K562 (cell line): Measurements from ENCODE around the gene PLXNA3. TPM values are rescaled to one million over a fixed set of nuclear protein-coding genes. Genes with fewer than 3 reads are reported as not detected.

ENCODE experiments used
- BRF1 ChIP-seq: IDR thresholded peaks from 3 replicates; pipeline ENCODE4 v1.6.1; 2011; ENCODE audit warnings: borderline replicate concordance, mild to moderate bottlenecking; ENCODE audit not compliant: insufficient read length; ENCODE audit errors: extremely low read depth
- CC2D1A ChIP-seq: fragments of 450-650 bp; IDR thresholded peaks from 2 replicates; pipeline ENCODE4 v1.6.1; 2017; ENCODE audit warnings: mild to moderate bottlenecking
- CEBPB ChIP-seq: fragments of 450-650 bp; IDR thresholded peaks from 2 replicates; pipeline ENCODE4 v1.6.1; 2016; ENCODE audit warnings: missing genetic modification characterization, missing compliant biosample characterization
- DPF2 ChIP-seq: fragments of 450-650 bp; IDR thresholded peaks from 2 replicates; pipeline ENCODE4 v1.6.1; 2016
- E2F3 ChIP-seq: fragments of 250-450 bp; sonication (Bioruptor Pico); IDR thresholded peaks from 2 replicates; pipeline ENCODE4 v1.4.0; 2020; ENCODE audit warnings: mild to moderate bottlenecking
- FOXM1 ChIP-seq, 2 experiments: fragments of 450-650 bp in 1 of 2; sonication (generic) in 1 of 2; formaldehyde crosslinking in 1 of 2; IDR thresholded peaks; 2 replicates each; pipeline versions ENCODE4 v1.6.1 to v1.9.0; 2017 to 2022; ENCODE audit warnings: low read depth in 2 of 2, mild to moderate bottlenecking in 2 of 2, missing genetic modification reagents in 1 of 2, moderate library complexity in 1 of 2
- GABPA ChIP-seq: fragments of 200-800 bp; sonication (Bioruptor generic); conservative IDR thresholded peaks from 2 replicates; pipeline ENCODE4 v1.6.1; 2016; ENCODE audit warnings: low read depth, missing genetic modification characterization, missing compliant biosample characterization
- KDM5B ChIP-seq: fragments of 200-600 bp; sonication (generic); IDR thresholded peaks from 2 replicates; pipeline ENCODE4 v1.6.1; 2012; ENCODE audit warnings: low read depth, mild to moderate bottlenecking, moderate library complexity, low read length, control low read depth, inconsistent platforms; ENCODE audit not compliant: insufficient replicate concordance
- L3MBTL2 ChIP-seq: fragments of 450-650 bp; IDR thresholded peaks from 2 replicates; pipeline ENCODE4 v1.6.1; 2016; ENCODE audit warnings: mild to moderate bottlenecking, moderate library complexity
- LARP7 ChIP-seq: fragments of 450-650 bp; IDR thresholded peaks from 2 replicates; pipeline ENCODE4 v1.6.1; 2016
- MCM2 ChIP-seq: fragments of 450-650 bp; IDR thresholded peaks from 2 replicates; pipeline ENCODE4 v1.6.1; 2017; ENCODE audit warnings: low read depth, mild to moderate bottlenecking
- NCOA2 ChIP-seq, 2 experiments: fragments of 450-650 bp; IDR thresholded peaks; 2 replicates each; pipeline ENCODE4 v1.6.1; 2018; ENCODE audit warnings: mild to moderate bottlenecking in 2 of 2, moderate library complexity in 1 of 2; ENCODE audit not compliant: partially characterized antibody in 2 of 2
- NCOA6 ChIP-seq: fragments of 450-650 bp; IDR thresholded peaks from 2 replicates; pipeline ENCODE4 v1.6.1; 2017; ENCODE audit warnings: mild to moderate bottlenecking
- POLR3A ChIP-seq: IDR thresholded peaks from 2 replicates; pipeline ENCODE4 v1.6.1; 2011; ENCODE audit warnings: borderline replicate concordance, mild to moderate bottlenecking, moderate library complexity; ENCODE audit not compliant: insufficient read length, insufficient read depth; ENCODE audit errors: extremely low read depth
- PRMT5 ChIP-seq: sonication (generic); formaldehyde crosslinking; IDR thresholded peaks from 2 replicates; pipeline ENCODE4 v1.5.0; 2020; ENCODE audit warnings: missing genetic modification reagents
- PYGO2 ChIP-seq: fragments of 450-650 bp; IDR thresholded peaks from 2 replicates; pipeline ENCODE4 v1.6.1; 2016; ENCODE audit warnings: mild to moderate bottlenecking, missing genetic modification characterization, moderate library complexity, missing compliant biosample characterization
- SMAD3 ChIP-seq: fragments of 450-650 bp; formaldehyde crosslinking; conservative IDR thresholded peaks from 2 replicates; pipeline ENCODE4 v1.4.0; 2020; ENCODE audit warnings: mild to moderate bottlenecking
- ZFP36 ChIP-seq: fragments of 150-350 bp; IDR thresholded peaks from 2 replicates; pipeline ENCODE4 v1.6.1; 2018; ENCODE audit warnings: low read length, low read depth; ENCODE audit not compliant: partially characterized antibody
- ZFX ChIP-seq: sonication (generic); formaldehyde crosslinking; IDR thresholded peaks from 2 replicates; pipeline ENCODE4 v1.8.0; 2022; ENCODE audit warnings: mild to moderate bottlenecking, missing genetic modification reagents, moderate library complexity
- ZKSCAN8 ChIP-seq: fragments of 200-800 bp; sonication (Bioruptor generic); IDR thresholded peaks from 2 replicates; pipeline ENCODE4 v1.6.1; 2016; ENCODE audit warnings: missing genetic modification characterization, missing compliant biosample characterization
- ZNF316 ChIP-seq: fragments of 450-650 bp; IDR thresholded peaks from 2 replicates; pipeline ENCODE4 v1.6.1; 2016
- ZNF384 ChIP-seq: IDR thresholded peaks from 2 replicates; pipeline ENCODE4 v1.6.1; 2012; ENCODE audit warnings: low read depth, low read length, improper control_type of control experiment
- ZNF707 ChIP-seq: fragments of 250-450 bp; sonication (Bioruptor Pico); conservative IDR thresholded peaks from 2 replicates; pipeline ENCODE4 v1.8.0; 2022; ENCODE audit warnings: inconsistent platforms, mild to moderate bottlenecking, moderate library complexity
- ZNF766 ChIP-seq: fragments of 200-800 bp; sonication (Bioruptor generic); conservative IDR thresholded peaks from 2 replicates; pipeline ENCODE4 v1.6.1; 2016; ENCODE audit warnings: missing genetic modification characterization, missing compliant biosample characterization
- polyA plus RNA-seq, 8 experiments: library from polyadenylated mRNA; depleted of rRNA in 4 of 8; stranded (reverse) in 5 of 8; unstranded in 3 of 8; fragments of >200 nt; fragmentation: Nextera tagmentation in 2 of 8; fragmentation: Illumina TruSeq in 1 of 8; extraction: Ambion mirVana in 2 of 8; extraction: Trizol in 1 of 8; gene quantifications; 2 replicates each; pipeline versions ENCODE4 v1.2.1 to v1.2.3, GENCODE V29; 2011 to 2014; ENCODE audit warnings: inconsistent platforms in 1 of 8, missing spikeins in 1 of 8
- total RNA-seq, 7 experiments: library from RNA; depleted of rRNA in 6 of 7; stranded (reverse); fragments of >200 nt in 6 of 7; fragmentation: Illumina TruSeq in 2 of 7; extraction: Trizol in 2 of 7; gene quantifications; 2 replicates each; pipeline versions ENCODE4 v1.2.1 to v1.2.3, GENCODE V29; 2011 to 2021; ENCODE audit warnings: low replicate concordance in 1 of 7
- TF ChIP-seq, protein P1 (sequence below): sonication (generic); formaldehyde crosslinking; IDR thresholded peaks from 2 replicates; pipeline ENCODE4 v1.8.1; 2023; ENCODE audit warnings: mild to moderate bottlenecking, missing genetic modification reagents
- TF ChIP-seq, protein P2 (sequence below): sonication (generic); formaldehyde crosslinking; IDR thresholded peaks from 2 replicates; pipeline ENCODE4 v1.9.0; 2022; ENCODE audit warnings: mild to moderate bottlenecking, missing genetic modification reagents

PLXNA3 gene
- total and polyA plus RNA-seq, 9 of the 15 experiments (the other 6 are each of a cell fraction or from before 2014, with no cell fraction given): 0.32 to 47.8 (median 7.5) TPM

GRCh38 chrX:154516656-154517100 lies 58.6 kb downstream of the PLXNA3 start (continued):
- TF ChIP-seq, protein P1, sequence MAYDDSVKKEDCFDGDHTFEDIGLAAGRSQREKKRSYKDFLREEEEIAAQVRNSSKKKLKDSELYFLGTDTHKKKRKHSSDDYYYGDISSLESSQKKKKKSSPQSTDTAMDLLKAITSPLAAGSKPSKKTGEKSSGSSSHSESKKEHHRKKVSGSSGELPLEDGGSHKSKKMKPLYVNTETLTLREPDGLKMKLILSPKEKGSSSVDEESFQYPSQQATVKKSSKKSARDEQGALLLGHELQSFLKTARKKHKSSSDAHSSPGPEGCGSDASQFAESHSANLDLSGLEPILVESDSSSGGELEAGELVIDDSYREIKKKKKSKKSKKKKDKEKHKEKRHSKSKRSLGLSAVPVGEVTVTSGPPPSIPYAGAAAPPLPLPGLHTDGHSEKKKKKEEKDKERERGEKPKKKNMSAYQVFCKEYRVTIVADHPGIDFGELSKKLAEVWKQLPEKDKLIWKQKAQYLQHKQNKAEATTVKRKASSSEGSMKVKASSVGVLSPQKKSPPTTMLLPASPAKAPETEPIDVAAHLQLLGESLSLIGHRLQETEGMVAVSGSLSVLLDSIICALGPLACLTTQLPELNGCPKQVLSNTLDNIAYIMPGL (CRISPR knock-in tag): no peak
- TF ChIP-seq NCOA2 (IDR thresholded peaks at IDR 0.05; ENCODE audit: partially characterized antibody in 2 of 2) (no peak), CC2D1A (no peak), FOXM1 (IDR thresholded peaks at IDR 0.05; ENCODE audit: low read depth) (no peak), FOXM1 (CRISPR knock-in tag; IDR thresholded peaks at IDR 0.05; ENCODE audit: low read depth) (no peak), SMAD3 (CRISPR knock-in tag) (no peak), BRF1 (no peak), KDM5B (no peak), LARP7 (no peak), ZFX (CRISPR knock-in tag) (no peak), NCOA6 (no peak), CEBPB (tag) (peak; percentile 86), L3MBTL2 (no peak; the same call in 1 of the 2 replicates), ZNF316 (no peak), PRMT5 (CRISPR knock-in tag) (no peak), ZKSCAN8 (no peak), ZFP36 (no peak), POLR3A (no peak), MCM2 (no peak), GABPA (tag) (peak; percentile 74), ZNF766 (CRISPR knock-in tag) (no peak), E2F3 (CRISPR knock-in tag) (no peak), DPF2 (0 out of 2 replicates have a peak, but pooled peaks have one; percentile 25), ZNF384 (no peak), PYGO2 (tag) (no peak), ZNF707 (CRISPR knock-in tag) (no peak)
- TF ChIP-seq, protein P2, sequence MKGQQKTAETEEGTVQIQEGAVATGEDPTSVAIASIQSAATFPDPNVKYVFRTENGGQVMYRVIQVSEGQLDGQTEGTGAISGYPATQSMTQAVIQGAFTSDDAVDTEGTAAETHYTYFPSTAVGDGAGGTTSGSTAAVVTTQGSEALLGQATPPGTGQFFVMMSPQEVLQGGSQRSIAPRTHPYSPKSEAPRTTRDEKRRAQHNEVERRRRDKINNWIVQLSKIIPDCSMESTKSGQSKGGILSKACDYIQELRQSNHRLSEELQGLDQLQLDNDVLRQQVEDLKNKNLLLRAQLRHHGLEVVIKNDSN (CRISPR knock-in tag): peak; percentile 67; the same call in 1 of the 2 replicates
